ENCODE data around the gene ORM2. TPM values are rescaled to one million over a fixed set of nuclear protein-coding genes. Genes with fewer than 3 reads are reported as not detected.

ORM2 gene
- total RNA-seq, 1 donor from 2014 or later: not detected

DNA sequence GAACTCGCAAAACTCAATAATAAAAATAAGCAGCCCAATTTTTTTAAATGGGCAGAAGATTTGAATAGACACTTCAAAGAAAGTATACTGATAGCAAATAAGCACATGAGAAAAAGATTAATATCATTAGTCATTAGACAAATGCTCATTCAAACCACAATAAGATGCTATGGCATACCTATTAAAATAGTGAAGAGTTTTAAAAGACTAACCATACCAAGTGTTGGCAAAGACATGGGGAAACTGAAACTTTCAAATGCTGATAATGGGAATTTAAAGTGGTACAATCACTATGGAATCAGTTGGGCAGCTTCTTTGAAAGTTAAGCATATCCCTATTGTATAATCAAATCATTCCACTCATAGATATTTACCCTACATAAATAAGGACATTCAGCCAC is 33.3 kb upstream of the ORM2 start:
- Mint-ChIP-seq H3K36me3 (ENCODE audit: low read depth) (peaks cover 49% of the 10 kb centered on the region), H3K9me3 (ENCODE audit: low read depth) (peaks cover 12% of the 10 kb centered on the region), H3K4me3 (ENCODE audit: unreplicated experiment) (no peak overlapping the region), H3K27ac (ENCODE audit: unreplicated experiment) (no peak overlapping the region), H3K27me3 (ENCODE audit: low read depth) (no peaks in the 10 kb centered on the region), H3K4me1 (ENCODE audit: low read depth) (peaks cover 3% of the 10 kb centered on the region)
- DNase-seq (ENCODE audit: low spot score): no peak
- TF ChIP-seq, protein P1, sequence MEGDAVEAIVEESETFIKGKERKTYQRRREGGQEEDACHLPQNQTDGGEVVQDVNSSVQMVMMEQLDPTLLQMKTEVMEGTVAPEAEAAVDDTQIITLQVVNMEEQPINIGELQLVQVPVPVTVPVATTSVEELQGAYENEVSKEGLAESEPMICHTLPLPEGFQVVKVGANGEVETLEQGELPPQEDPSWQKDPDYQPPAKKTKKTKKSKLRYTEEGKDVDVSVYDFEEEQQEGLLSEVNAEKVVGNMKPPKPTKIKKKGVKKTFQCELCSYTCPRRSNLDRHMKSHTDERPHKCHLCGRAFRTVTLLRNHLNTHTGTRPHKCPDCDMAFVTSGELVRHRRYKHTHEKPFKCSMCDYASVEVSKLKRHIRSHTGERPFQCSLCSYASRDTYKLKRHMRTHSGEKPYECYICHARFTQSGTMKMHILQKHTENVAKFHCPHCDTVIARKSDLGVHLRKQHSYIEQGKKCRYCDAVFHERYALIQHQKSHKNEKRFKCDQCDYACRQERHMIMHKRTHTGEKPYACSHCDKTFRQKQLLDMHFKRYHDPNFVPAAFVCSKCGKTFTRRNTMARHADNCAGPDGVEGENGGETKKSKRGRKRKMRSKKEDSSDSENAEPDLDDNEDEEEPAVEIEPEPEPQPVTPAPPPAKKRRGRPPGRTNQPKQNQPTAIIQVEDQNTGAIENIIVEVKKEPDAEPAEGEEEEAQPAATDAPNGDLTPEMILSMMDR (IDR thresholded peaks at IDR 0.05): no peak

DNA sequence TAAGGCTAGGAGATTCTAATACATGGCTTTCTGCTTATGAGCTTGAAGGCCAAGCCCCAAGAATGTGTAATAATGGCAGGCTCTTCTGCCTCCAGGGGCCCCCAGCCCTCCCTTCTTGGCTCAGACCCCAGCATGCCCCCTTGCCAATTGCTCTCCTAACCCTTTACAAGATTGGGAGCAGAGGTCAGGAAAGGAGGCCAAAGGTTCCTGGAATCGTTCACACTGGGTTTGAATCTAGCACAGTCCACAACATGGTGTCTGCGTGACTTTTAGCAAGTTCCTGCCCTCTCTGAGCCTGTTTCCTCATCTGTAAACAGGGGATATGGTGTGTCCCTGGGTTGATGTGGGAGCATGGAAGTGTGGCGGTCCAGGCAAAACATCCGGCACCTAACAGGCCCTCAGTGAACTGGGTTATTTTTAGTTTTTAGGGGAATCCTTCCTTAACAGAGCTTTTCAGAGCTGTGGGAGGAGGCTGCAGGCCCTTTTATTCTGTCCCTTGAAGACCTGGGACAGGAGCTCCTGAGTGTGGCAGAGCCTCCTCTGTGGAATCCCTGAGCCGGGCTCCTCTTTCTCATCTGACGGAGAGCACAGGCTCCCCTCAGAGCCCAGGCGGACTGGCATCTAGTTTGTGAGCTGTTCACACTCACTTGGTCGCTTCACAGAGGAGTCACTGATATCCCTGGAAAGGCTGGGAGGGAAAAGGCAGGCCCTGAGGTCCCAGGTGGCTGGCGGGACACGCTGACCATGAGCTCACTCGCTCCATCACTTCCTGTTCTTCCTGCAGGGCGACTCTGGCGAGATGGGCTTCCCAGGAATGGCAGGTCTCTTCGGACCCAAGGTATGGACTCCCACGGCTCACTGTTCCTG is 30.1 kb upstream of the ORM2 start:
- TF ChIP-seq, protein P1 (IDR thresholded peaks at IDR 0.05): no peak

DNA sequence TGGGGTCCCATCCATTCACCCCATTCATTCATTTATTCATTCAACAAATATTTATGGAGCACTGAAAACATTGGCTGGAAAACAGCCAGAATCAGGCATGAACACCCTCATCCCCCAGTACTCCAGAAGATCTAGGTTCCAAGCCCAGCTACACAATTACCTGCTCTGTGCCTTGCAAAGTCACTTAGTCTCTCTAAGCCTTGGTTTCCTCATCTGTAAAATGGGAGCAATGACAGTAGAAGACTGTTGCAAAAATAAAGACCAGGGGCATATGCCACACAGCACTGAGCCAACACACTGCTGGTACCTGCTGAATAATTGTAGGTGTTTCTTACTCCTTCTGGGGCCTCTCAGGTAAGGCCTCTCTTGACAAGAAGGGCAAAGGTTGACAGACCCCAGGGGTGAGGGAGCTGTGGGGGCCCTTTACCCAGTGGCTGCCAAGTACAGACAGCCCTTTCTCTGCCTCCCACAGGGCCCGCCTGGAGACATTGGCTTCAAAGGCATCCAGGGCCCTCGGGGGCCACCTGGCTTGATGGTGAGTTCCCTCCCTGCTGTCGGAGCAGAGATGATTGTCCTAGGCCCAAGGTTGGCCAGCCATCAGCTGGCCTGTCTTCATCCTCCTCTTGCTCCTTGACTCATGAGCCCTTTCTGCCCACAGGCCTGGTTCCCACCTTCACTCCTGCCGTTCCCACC is 29.4 kb upstream of the ORM2 start:
- DNase-seq (ENCODE audit: low spot score): no peak
- peaks cover 3% of the 10 kb centered on the region for H3K9me3 Mint-ChIP-seq (ENCODE audit: low read depth)
- TF ChIP-seq, protein P1 (IDR thresholded peaks at IDR 0.05): no peak
- H3K27ac Mint-ChIP-seq (ENCODE audit: unreplicated experiment): no peak overlapping the region
- H3K4me3 Mint-ChIP-seq (ENCODE audit: unreplicated experiment): no peak overlapping the region
- H3K27me3 Mint-ChIP-seq (ENCODE audit: low read depth): no peaks in the 10 kb centered on the region
- no peaks in the 10 kb centered on the region for H3K4me1 Mint-ChIP-seq (ENCODE audit: low read depth)
- H3K36me3 Mint-ChIP-seq (ENCODE audit: low read depth): peaks cover 24% of the 10 kb centered on the region

More for the DNA sequence above, 30.1 kb upstream of the ORM2 start:
- no peaks in the 10 kb centered on the region for H3K4me1 Mint-ChIP-seq (ENCODE audit: low read depth)
- H3K27ac Mint-ChIP-seq (ENCODE audit: unreplicated experiment): no peak overlapping the region
- DNase-seq (ENCODE audit: low spot score): peak; percentile 43
- H3K4me3 Mint-ChIP-seq (ENCODE audit: unreplicated experiment): no peak overlapping the region
- peaks cover 32% of the 10 kb centered on the region for H3K36me3 Mint-ChIP-seq (ENCODE audit: low read depth)
- H3K27me3 Mint-ChIP-seq (ENCODE audit: low read depth): no peaks in the 10 kb centered on the region
- H3K9me3 Mint-ChIP-seq (ENCODE audit: low read depth): peaks cover 11% of the 10 kb centered on the region

GRCh38 chr9:114300846-114301797 is 28.5 kb upstream of the ORM2 start:
- H3K36me3 Mint-ChIP-seq (ENCODE audit: low read depth): peaks cover 18% of the 10 kb centered on the region
- no peaks in the 10 kb centered on the region for H3K4me1 Mint-ChIP-seq (ENCODE audit: low read depth)
- no peak overlapping the region for H3K4me3 Mint-ChIP-seq (ENCODE audit: unreplicated experiment)
- TF ChIP-seq, protein P1 (IDR thresholded peaks at IDR 0.05): no peak
- H3K27me3 Mint-ChIP-seq (ENCODE audit: low read depth): no peaks in the 10 kb centered on the region
- no peak overlapping the region for H3K27ac Mint-ChIP-seq (ENCODE audit: unreplicated experiment)
- DNase-seq (ENCODE audit: low spot score): peak; percentile 74
- peaks cover under 1% of the 10 kb centered on the region for H3K9me3 Mint-ChIP-seq (ENCODE audit: low read depth)

All from chondrocyte (in vitro differentiated cells).